Brain microvascular endothelial cell (primary cell): ENCODE results near the gene MAST3.

Source experiments
- DNase-seq: peaks from one replicate; pipeline ENCODE4 v3.0.0-alpha.2; 2020
- H3K27ac ChIP-seq: fragments of 250-450 bp; sonication (Bioruptor Pico); 2 replicates; pipeline ENCODE4 v1.5.1; 2020; ENCODE audit warnings: mild to moderate bottlenecking, moderate library complexity
- H3K27me3 ChIP-seq: fragments of 250-450 bp; sonication (Bioruptor Pico); replicated peaks from 2 replicates; pipeline ENCODE4 v1.5.1; 2020; ENCODE audit warnings: mild to moderate bottlenecking
- H3K36me3 ChIP-seq: fragments of 250-450 bp; sonication (Bioruptor Pico); replicated peaks from 2 replicates; pipeline ENCODE4 v1.5.1; 2020; ENCODE audit warnings: mild to moderate bottlenecking
- H3K4me3 ChIP-seq: 2 replicates; pipeline ENCODE4 v1.5.1; 2011; ENCODE audit warnings: low read depth, mild to moderate bottlenecking, control low read depth, low read length, moderate library complexity
- in situ Hi-C: cut with HindIII; loops from 2 replicates; pipeline ENCODE4 v1.10.0; 2017; ENCODE audit warnings: low sequenced_read_pairs, low pct_ligation_motif_present
- TF ChIP-seq, protein P1 (sequence below): IDR thresholded peaks from 2 replicates; pipeline ENCODE4 v1.5.1; 2011; ENCODE audit warnings: low read depth, mild to moderate bottlenecking, moderate library complexity, low read length, control low read depth, inconsistent platforms; ENCODE audit errors: missing control alignments

MAST3 gene

GRCh38 chr19:18089726-18090125, 7.9 kb upstream of the MAST3 start:
- no peak overlapping the region for H3K27ac ChIP-seq
- DNase-seq: no peak

GRCh38 chr19:18090545-18091216, 6.9 kb upstream of the MAST3 start:
- in situ Hi-C loops: no loop called here
- Histone ChIP-seq H3K27ac (no peak overlapping the region), H3K36me3 (no peaks in the 10 kb centered on the region), H3K4me3 (no peak overlapping the region), H3K27me3 (no peaks in the 10 kb centered on the region)
- peak; percentile 55 for DNase-seq
- TF ChIP-seq, protein P1, sequence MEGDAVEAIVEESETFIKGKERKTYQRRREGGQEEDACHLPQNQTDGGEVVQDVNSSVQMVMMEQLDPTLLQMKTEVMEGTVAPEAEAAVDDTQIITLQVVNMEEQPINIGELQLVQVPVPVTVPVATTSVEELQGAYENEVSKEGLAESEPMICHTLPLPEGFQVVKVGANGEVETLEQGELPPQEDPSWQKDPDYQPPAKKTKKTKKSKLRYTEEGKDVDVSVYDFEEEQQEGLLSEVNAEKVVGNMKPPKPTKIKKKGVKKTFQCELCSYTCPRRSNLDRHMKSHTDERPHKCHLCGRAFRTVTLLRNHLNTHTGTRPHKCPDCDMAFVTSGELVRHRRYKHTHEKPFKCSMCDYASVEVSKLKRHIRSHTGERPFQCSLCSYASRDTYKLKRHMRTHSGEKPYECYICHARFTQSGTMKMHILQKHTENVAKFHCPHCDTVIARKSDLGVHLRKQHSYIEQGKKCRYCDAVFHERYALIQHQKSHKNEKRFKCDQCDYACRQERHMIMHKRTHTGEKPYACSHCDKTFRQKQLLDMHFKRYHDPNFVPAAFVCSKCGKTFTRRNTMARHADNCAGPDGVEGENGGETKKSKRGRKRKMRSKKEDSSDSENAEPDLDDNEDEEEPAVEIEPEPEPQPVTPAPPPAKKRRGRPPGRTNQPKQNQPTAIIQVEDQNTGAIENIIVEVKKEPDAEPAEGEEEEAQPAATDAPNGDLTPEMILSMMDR: no peak

More at GRCh38 chr19:18089726-18090125, 7.9 kb upstream of the MAST3 start:
- TF ChIP-seq, protein P1: no peak
- H3K36me3 ChIP-seq: no peaks in the 10 kb centered on the region
- no peak overlapping the region for H3K4me3 ChIP-seq
- in situ Hi-C loops: no loop called here
- H3K27me3 ChIP-seq: no peaks in the 10 kb centered on the region

DNA sequence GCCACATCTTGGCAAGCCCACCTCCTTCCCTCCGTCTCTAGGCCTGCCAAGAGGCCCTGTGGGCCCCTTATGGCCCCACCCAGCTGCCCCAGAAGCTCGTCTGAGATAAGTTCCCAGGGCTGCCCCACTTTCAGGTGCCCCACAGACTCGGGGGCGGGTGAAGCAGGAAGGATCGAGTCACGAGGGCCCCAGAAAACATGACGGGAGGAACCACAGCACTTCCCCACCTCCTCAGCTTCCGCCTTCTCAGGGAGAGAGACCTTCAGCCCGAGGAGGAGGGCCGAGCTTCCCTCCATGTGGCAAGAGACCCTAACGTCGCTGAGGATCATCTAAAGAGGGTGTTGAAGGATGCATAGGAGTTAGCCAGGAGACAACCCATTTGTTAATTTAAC, 6.4 kb upstream of the MAST3 start:
- Histone ChIP-seq H3K36me3 (no peaks in the 10 kb centered on the region), H3K27ac (no peak overlapping the region), H3K4me3 (no peak overlapping the region), H3K27me3 (no peaks in the 10 kb centered on the region)
- no peak for DNase-seq
- in situ Hi-C loops: no loop called here
- TF ChIP-seq, protein P1: no peak

DNA sequence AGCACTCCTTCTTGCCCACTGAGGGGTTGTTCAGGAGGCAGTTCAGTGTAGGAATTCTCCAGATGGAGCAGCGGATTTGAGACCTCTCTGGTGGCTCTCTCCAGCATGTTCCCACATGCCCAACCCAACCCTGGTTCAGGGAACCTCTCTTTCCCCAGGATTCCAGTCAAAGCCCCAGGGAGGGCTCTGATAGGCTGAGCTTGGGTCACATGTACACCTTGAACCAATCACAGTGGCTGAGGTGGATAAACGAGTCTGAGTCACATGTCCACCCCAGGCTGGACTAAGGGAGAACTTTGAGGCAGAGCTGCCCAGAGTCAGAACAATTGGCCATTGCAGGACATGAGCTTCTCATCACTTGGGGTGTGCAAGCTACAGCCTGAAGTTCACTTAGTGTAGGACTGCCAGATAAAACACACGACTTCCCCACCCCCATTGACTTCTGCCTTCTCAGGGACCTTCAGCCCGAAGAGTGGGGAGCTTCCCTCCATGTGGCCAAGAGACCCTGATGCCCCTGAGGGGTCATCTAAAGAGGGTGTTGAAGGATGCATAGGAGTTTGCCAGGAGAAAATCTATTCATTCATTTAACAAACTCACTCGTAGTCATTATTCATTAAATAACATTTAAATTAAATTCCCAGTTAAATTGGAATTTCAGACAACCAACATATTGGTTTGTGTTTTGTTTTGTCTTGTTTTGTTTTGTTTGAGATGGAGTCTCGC, 4.0 kb upstream of the MAST3 start:
- in situ Hi-C loops: no loop called here
- H3K27ac ChIP-seq: no peak overlapping the region
- TF ChIP-seq, protein P1: no peak
- no peak overlapping the region for H3K4me3 ChIP-seq
- peaks cover under 1% of the 10 kb centered on the region for H3K27me3 ChIP-seq
- DNase-seq: peak; percentile 18
- no peaks in the 10 kb centered on the region for H3K36me3 ChIP-seq

DNA sequence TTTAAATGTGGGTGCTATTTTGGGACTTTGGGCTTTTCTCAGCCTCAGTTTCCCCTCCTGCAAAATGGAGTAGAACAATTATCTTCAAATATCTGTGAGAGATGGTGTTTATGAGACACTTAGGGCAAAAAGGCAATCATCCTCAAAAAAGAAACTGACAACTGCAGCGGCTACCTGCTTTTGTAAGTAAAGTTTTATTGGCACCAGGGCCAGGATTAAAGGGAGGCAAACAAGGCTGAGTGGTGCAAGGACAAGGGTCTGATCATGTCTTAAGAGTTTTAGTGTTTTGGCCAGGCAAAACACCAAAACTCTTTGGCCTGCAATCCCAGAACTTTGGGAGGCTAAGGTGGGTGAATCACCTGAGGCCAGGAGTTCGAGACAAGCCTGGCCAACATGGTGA, 1.3 kb upstream of the MAST3 start:
- TF ChIP-seq, protein P1: no peak
- DNase-seq: no peak
- Histone ChIP-seq H3K27ac (no peak overlapping the region), H3K4me3 (no peak overlapping the region), H3K27me3 (peaks cover 9% of the 10 kb centered on the region), H3K36me3 (no peaks in the 10 kb centered on the region)
- in situ Hi-C loops: no loop called here
